A549 (cell line): ENCODE results near the gene PERM1. TPM values are rescaled to one million over a fixed set of nuclear protein-coding genes. Genes with fewer than 3 reads are reported as not detected.

ENCODE experiments used
- ATAC-seq, 2 experiments: fragments of 200-7000 bp in 1 of 2; fragments of >200 bp in 1 of 2; cut with Nextera tagmentation in 1 of 2; cut with Tn5 transposase in 1 of 2; 3 replicates each; pipeline versions ENCODE4 v1.8.0 to v1.9.1; 2018 to 2020; ENCODE audit warnings: mild to moderate bottlenecking in 1 of 2, moderate library complexity in 1 of 2
- CTCF ChIA-PET: fragments of 300-600 bp; sonication (Branson Sonifier 250); formaldehyde crosslinking; extraction: SDS; loops from one replicate; lab custom pipeline; 2021; ENCODE audit warnings: antibody characterized with exemption, inconsistent platforms; lab: Yijun Ruan, JAX
- POLR2A ChIA-PET: fragments of 350-600 bp; formaldehyde crosslinking; extraction: SDS; loops from one replicate; lab custom pipeline; 2021; ENCODE audit warnings: antibody characterized with exemption, inconsistent platforms; lab: Yijun Ruan, JAX
- DNase-seq, 2 experiments: peaks; one replicate each; pipeline versions ENCODE4 v3.0.0 to v3.0.0-alpha.2; 2011 to 2016; ENCODE audit warnings: low read depth in 1 of 2, low spot score in 1 of 2
- FAIRE-seq: peaks from 2 replicates; lab custom pipeline; 2011; peaks lifted over from hg19 to GRCh38; lab: Jason Lieb, UNC
- H3K27ac ChIP-seq, 2 experiments: fragments of >200 bp; sonication (Bioruptor Twin); formaldehyde crosslinking; 3 replicates each; pipeline ENCODE4 v1.5.1; 2016 to 2017
- H3K4me1 ChIP-seq: fragments of >200 bp; sonication (Bioruptor Twin); formaldehyde crosslinking; 3 replicates; pipeline ENCODE4 v1.6.1; 2016
- H3K4me2 ChIP-seq: fragments of >200 bp; sonication (Bioruptor Twin); formaldehyde crosslinking; 3 replicates; pipeline ENCODE4 v1.6.1; 2016
- H3K4me3 ChIP-seq: fragments of >200 bp; sonication (Bioruptor Twin); formaldehyde crosslinking; 3 replicates; pipeline ENCODE4 v1.5.1; 2016
- H3K9me3 ChIP-seq: fragments of >200 bp; sonication (Bioruptor Twin); formaldehyde crosslinking; 3 replicates; pipeline ENCODE4 v1.6.1; 2016
- BHLHE40 ChIP-seq: IDR thresholded peaks from 2 replicates; pipeline ENCODE4 v1.6.1; 2012; ENCODE audit warnings: low read depth, low read length, inconsistent platforms
- CBX2 ChIP-seq: fragments of 200-600 bp; sonication (generic); IDR thresholded peaks from 2 replicates; pipeline ENCODE4 v1.6.1; 2016; ENCODE audit warnings: low read depth, mild to moderate bottlenecking, borderline replicate concordance
- CBX8 ChIP-seq: fragments of 200-600 bp; sonication (generic); IDR thresholded peaks from 2 replicates; pipeline ENCODE4 v1.6.1; 2016
- CEBPB ChIP-seq, 2 experiments: fragments of >200 bp in 1 of 2; sonication (Bioruptor Twin) in 1 of 2; formaldehyde crosslinking in 1 of 2; IDR thresholded peaks; 2 replicates each; pipeline ENCODE4 v1.6.1; 2012 to 2016
- CHD4 ChIP-seq: fragments of 200-600 bp; sonication (generic); IDR thresholded peaks from 2 replicates; pipeline ENCODE4 v1.6.1; 2016; ENCODE audit warnings: antibody characterized with exemption, mild to moderate bottlenecking, borderline replicate concordance
- EHF ChIP-seq: fragments of 250-450 bp; sonication (Bioruptor Pico); IDR thresholded peaks from 2 replicates; pipeline ENCODE4 v1.5.0; 2020; ENCODE audit warnings: mild to moderate bottlenecking
- EHMT2 ChIP-seq: fragments of 200-600 bp; sonication (generic); IDR thresholded peaks from 2 replicates; pipeline ENCODE4 v1.6.1; 2016; ENCODE audit warnings: antibody characterized with exemption, low read depth, mild to moderate bottlenecking, moderate library complexity
- FOSL2 ChIP-seq, 2 experiments: fragments of 450-650 bp in 1 of 2; fragments of >200 bp in 1 of 2; sonication (Bioruptor Twin) in 1 of 2; formaldehyde crosslinking; IDR thresholded peaks; 2 replicates each; pipeline versions ENCODE4 v1.5.0 to v1.6.1; 2016 to 2020; ENCODE audit warnings: mild to moderate bottlenecking in 1 of 2, moderate library complexity in 1 of 2
- GATA3 ChIP-seq: IDR thresholded peaks from 2 replicates; pipeline ENCODE4 v1.6.1; 2012; ENCODE audit warnings: borderline replicate concordance
- JUN ChIP-seq, 2 experiments: fragments of >200 bp; sonication (Bioruptor Twin); formaldehyde crosslinking; IDR thresholded peaks; 2 replicates in 1 of 2; 3 replicates in 1 of 2; pipeline ENCODE4 v1.6.1; 2016 to 2017
- JUNB ChIP-seq: fragments of >200 bp; sonication (Bioruptor Twin); formaldehyde crosslinking; IDR thresholded peaks from 2 replicates; pipeline ENCODE4 v1.6.1; 2016
- KDM1A ChIP-seq: fragments of 200-600 bp; sonication (generic); IDR thresholded peaks from 2 replicates; pipeline ENCODE4 v1.6.1; 2016; ENCODE audit warnings: low read depth, mild to moderate bottlenecking
- NR3C1 ChIP-seq: fragments of >200 bp; sonication (Bioruptor Twin); formaldehyde crosslinking; IDR thresholded peaks from 3 replicates; pipeline ENCODE4 v1.6.1; 2017
- POLR2AphosphoS2 ChIP-seq: conservative IDR thresholded peaks from 2 replicates; pipeline ENCODE4 v1.6.1; 2012; ENCODE audit warnings: low read length, improper control_type of control experiment, inconsistent platforms
- RAD21 ChIP-seq, 2 experiments: fragments of >200 bp in 1 of 2; sonication (Bioruptor Twin) in 1 of 2; formaldehyde crosslinking in 1 of 2; IDR thresholded peaks in 1 of 2; conservative IDR thresholded peaks in 1 of 2; 2 replicates in 1 of 2; 3 replicates in 1 of 2; pipeline ENCODE4 v1.6.1; 2012 to 2018; ENCODE audit warnings: inconsistent platforms in 1 of 2
- RFX5 ChIP-seq: fragments of 450-650 bp; IDR thresholded peaks from 2 replicates; pipeline ENCODE4 v1.7.1; 2014; ENCODE audit warnings: antibody characterized with exemption, mild to moderate bottlenecking, moderate library complexity
- SREBF2 ChIP-seq: fragments of 450-650 bp; IDR thresholded peaks from 2 replicates; pipeline ENCODE4 v1.6.1; 2014; ENCODE audit warnings: mild to moderate bottlenecking, moderate library complexity
- ZSCAN20 ChIP-seq: fragments of 250-450 bp; sonication (Bioruptor Pico); IDR thresholded peaks from 2 replicates; pipeline ENCODE4 v1.8.0; 2022; ENCODE audit warnings: mild to moderate bottlenecking, moderate library complexity
- WGBS: methylation state at CpG from one replicate; pipeline ENCODE4 v1.1.6; 2017; ENCODE audit errors: missing lambda C conversion rate; 5-methylcytosine and 5-hydroxymethylcytosine counted together
- polyA plus RNA-seq, 4 experiments: library from polyadenylated mRNA; depleted of rRNA in 3 of 4; stranded (reverse); fragments of >200 nt; fragmentation: RNase III in 1 of 4; extraction: RNeasy Plus Mini Kit Qiagen cat#74134 plus additional on column Dnase treatment in 1 of 4; gene quantifications; 2 replicates in 3 of 4; 3 replicates in 1 of 4; pipeline ENCODE4 v1.2.3, GENCODE V29; 2011 to 2017
- TF ChIP-seq, protein P1 (sequence below): fragments of >200 bp; sonication (Bioruptor Twin); formaldehyde crosslinking; IDR thresholded peaks from 3 replicates; pipeline ENCODE4 v1.5.1; 2016
- TF ChIP-seq, protein P2 (sequence below): IDR thresholded peaks from 2 replicates; pipeline ENCODE4 v1.6.1; 2012; ENCODE audit warnings: low read depth, borderline replicate concordance
- TF ChIP-seq, protein P3 (sequence below): fragments of 250-450 bp; sonication (Bioruptor Pico); IDR thresholded peaks from 2 replicates; pipeline ENCODE4 v1.5.0; 2020; ENCODE audit warnings: low read depth, mild to moderate bottlenecking, moderate library complexity
- TF ChIP-seq, protein P4 (sequence below): IDR thresholded peaks from 2 replicates; pipeline ENCODE4 v1.6.1; 2012
- TF ChIP-seq, protein P5 (sequence below): fragments of >200 bp; sonication (Bioruptor Twin); formaldehyde crosslinking; IDR thresholded peaks from 2 replicates; pipeline ENCODE4 v1.6.1; 2016

PERM1 gene
- polyA plus RNA-seq, 2 of the 4 experiments (the other 2 are of a cell fraction): 0.30 TPM; not detected in 1

DNA sequence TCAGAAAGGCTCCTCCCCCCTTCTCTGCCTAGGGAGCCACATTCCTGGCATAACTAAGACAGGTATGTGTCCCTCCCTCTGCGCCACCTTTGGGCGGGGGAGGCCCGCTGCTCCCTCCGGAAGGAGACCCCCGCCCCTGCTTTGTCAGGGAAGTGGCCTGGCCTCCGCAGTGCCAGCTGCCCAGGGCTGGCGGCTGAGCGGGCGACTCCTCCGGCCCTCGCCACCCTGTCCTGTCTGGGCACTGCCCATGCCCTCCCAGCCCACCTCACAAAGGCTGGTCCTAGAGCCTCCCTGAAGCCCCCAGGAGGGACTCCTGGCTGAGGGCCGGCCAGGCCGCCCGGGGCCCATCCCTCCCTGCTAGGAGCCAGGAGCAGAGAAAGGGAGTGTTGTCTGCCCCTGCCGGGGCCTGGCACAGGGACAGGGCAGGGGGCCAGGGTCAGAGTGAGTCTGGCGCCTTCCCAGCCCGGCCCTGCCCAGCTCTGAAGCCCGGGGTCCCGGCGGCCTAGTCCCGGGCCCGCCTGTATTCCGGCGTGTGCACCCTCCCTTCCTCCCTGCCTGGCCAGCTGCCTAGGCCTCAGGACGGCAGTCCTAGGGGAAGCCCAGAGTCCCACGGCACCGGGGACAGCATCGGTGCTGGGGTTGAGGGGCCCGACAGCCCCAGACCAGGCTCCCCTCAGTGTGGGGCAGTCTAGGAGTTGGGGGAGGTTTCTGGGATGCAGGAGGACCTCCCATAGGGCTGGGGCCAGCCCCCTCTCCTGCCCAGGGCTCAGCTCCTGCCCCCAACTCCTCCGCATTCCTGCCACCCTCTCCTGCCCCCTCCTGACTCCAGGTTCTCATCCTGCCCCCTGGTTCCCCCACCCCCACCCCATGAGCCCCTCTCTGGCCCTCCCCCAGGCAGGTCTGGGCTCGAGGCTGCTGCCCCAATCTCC is 43.1 kb upstream of the PERM1 start:
- H3K4me3 ChIP-seq: peak overlapping the region; percentile 36; the same call in 2 of the 3 replicates
- H3K27ac ChIP-seq: peak overlapping the region; percentile 86 to 98
- ChIA-PET CTCF (interaction anchor here (0.7 to 3.9 kb wide), 6 partner anchors 9 to 41 kb away, joined by 3 to 22 read pairs (median 6); partner anchors contain the start of gene ISG15), POLR2A (no interaction called here)
- H3K4me2 ChIP-seq: peak overlapping the region; percentile 98
- no peak for FAIRE-seq
- no peak for TF ChIP-seq JUNB
- TF ChIP-seq, protein P1, sequence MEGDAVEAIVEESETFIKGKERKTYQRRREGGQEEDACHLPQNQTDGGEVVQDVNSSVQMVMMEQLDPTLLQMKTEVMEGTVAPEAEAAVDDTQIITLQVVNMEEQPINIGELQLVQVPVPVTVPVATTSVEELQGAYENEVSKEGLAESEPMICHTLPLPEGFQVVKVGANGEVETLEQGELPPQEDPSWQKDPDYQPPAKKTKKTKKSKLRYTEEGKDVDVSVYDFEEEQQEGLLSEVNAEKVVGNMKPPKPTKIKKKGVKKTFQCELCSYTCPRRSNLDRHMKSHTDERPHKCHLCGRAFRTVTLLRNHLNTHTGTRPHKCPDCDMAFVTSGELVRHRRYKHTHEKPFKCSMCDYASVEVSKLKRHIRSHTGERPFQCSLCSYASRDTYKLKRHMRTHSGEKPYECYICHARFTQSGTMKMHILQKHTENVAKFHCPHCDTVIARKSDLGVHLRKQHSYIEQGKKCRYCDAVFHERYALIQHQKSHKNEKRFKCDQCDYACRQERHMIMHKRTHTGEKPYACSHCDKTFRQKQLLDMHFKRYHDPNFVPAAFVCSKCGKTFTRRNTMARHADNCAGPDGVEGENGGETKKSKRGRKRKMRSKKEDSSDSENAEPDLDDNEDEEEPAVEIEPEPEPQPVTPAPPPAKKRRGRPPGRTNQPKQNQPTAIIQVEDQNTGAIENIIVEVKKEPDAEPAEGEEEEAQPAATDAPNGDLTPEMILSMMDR: no peak
- TF ChIP-seq CBX2: no peak
- no peak for TF ChIP-seq KDM1A
- no peak for TF ChIP-seq ZSCAN20 (CRISPR knock-in tag)
- no peak for TF ChIP-seq FOSL2 (IDR thresholded peaks at IDR 0.05)
- 0 out of 2 replicates have a peak, but pooled peaks have one; percentile 19 for TF ChIP-seq FOSL2 (CRISPR knock-in tag; IDR thresholded peaks at IDR 0.05)
- no peak for TF ChIP-seq CHD4
- TF ChIP-seq BHLHE40: no peak
- TF ChIP-seq, protein P2, sequence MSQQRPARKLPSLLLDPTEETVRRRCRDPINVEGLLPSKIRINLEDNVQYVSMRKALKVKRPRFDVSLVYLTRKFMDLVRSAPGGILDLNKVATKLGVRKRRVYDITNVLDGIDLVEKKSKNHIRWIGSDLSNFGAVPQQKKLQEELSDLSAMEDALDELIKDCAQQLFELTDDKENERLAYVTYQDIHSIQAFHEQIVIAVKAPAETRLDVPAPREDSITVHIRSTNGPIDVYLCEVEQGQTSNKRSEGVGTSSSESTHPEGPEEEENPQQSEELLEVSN: no peak
- no peak for TF ChIP-seq CEBPB (IDR thresholded peaks at IDR 0.05)
- TF ChIP-seq RFX5: no peak
- TF ChIP-seq NR3C1: no peak
- TF ChIP-seq GATA3: peak; percentile 41; the same call in 1 of the 2 replicates
- TF ChIP-seq, protein P3, sequence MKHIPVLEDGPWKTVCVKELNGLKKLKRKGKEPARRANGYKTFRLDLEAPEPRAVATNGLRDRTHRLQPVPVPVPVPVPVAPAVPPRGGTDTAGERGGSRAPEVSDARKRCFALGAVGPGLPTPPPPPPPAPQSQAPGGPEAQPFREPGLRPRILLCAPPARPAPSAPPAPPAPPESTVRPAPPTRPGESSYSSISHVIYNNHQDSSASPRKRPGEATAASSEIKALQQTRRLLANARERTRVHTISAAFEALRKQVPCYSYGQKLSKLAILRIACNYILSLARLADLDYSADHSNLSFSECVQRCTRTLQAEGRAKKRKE (CRISPR knock-in tag): no peak
- TF ChIP-seq, protein P4, sequence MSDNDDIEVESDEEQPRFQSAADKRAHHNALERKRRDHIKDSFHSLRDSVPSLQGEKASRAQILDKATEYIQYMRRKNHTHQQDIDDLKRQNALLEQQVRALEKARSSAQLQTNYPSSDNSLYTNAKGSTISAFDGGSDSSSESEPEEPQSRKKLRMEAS: 0 out of 2 replicates have a peak, but pooled peaks have one; percentile 14
- TF ChIP-seq, protein P5, sequence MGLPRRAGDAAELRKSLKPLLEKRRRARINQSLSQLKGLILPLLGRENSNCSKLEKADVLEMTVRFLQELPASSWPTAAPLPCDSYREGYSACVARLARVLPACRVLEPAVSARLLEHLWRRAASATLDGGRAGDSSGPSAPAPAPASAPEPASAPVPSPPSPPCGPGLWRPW: no peak
- no peak for TF ChIP-seq CBX8
- no peak for TF ChIP-seq RAD21 (conservative IDR thresholded peaks at IDR 0.05 in 1 of 2, IDR thresholded peaks at IDR 0.05 in 1 of 2)
- no peak for TF ChIP-seq EHF
- 0 out of 5 replicates have a peak, but pooled peaks of 1 of the 2 experiments have one; percentile 31 for TF ChIP-seq JUN (IDR thresholded peaks at IDR 0.05)
- no peak for TF ChIP-seq POLR2AphosphoS2
- no peak for TF ChIP-seq SREBF2
- TF ChIP-seq EHMT2: no peak
- peak in 1 of 2 experiments; percentile 65 for DNase-seq
- H3K4me1 ChIP-seq: peaks cover 50% of the 10 kb centered on the region
- ATAC-seq: peak; percentile 9 to 39; a peak in 3 of 6 replicates
- no CpG with 5 or more reads among the region's 31 CpGs for WGBS
- H3K9me3 ChIP-seq: no peaks in the 10 kb centered on the region
